AG04449 (cell line): Measurements from ENCODE around the gene TMEM270.

Experiments
- CTCF ChIA-PET: fragments of 350-600 bp; formaldehyde crosslinking; extraction: SDS; loops from one replicate; lab custom pipeline; 2021; ENCODE audit warnings: antibody characterized with exemption; lab: Yijun Ruan, JAX
- POLR2A ChIA-PET: fragments of 400-600, 350-600 bp; formaldehyde crosslinking; extraction: SDS; loops from one replicate; lab custom pipeline; 2020; ENCODE audit warnings: antibody characterized with exemption, inconsistent platforms; lab: Yijun Ruan, JAX
- DNase-seq: peaks from one replicate; pipeline ENCODE4 v3.0.0-alpha.2; 2010; ENCODE audit warnings: low read depth, low spot score
- H3K4me3 ChIP-seq: 2 replicates; pipeline ENCODE4 v1.5.1; 2011; ENCODE audit warnings: low read depth, mild to moderate bottlenecking, control low read depth, low read length
- TF ChIP-seq, protein P1 (sequence below): IDR thresholded peaks from one replicate; pipeline ENCODE4 v1.5.1; 2011; ENCODE audit warnings: mild to moderate bottlenecking, moderate library complexity, low read length, control low read depth, inconsistent platforms; ENCODE audit not compliant: insufficient read depth; ENCODE audit errors: missing control alignments

The TMEM270 gene

DNA sequence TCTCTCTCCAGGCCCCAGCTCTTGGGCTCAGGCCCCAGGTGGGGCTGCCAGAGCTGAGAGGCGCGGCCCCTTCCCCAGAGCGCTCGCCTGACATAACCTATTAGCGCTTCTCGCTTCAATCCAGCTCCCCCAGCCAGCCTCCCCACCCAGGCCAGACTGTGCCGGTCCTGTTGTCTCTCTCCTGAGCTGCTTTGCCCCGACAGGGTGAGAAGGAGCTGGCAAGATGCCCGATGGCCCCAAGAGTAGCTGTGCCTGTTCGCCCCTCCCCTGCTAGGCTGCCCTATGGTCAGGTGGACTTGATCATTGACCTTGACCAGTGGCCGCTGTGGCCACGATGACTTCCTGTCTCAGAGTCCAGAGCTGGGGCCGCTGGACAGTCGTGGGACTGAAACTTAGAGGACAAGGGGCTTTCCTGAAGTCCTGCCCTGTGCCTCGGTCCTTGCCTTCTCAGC lies 9.1 kb downstream of the TMEM270 start:
- no peak overlapping the region for H3K4me3 ChIP-seq
- TF ChIP-seq, protein P1, sequence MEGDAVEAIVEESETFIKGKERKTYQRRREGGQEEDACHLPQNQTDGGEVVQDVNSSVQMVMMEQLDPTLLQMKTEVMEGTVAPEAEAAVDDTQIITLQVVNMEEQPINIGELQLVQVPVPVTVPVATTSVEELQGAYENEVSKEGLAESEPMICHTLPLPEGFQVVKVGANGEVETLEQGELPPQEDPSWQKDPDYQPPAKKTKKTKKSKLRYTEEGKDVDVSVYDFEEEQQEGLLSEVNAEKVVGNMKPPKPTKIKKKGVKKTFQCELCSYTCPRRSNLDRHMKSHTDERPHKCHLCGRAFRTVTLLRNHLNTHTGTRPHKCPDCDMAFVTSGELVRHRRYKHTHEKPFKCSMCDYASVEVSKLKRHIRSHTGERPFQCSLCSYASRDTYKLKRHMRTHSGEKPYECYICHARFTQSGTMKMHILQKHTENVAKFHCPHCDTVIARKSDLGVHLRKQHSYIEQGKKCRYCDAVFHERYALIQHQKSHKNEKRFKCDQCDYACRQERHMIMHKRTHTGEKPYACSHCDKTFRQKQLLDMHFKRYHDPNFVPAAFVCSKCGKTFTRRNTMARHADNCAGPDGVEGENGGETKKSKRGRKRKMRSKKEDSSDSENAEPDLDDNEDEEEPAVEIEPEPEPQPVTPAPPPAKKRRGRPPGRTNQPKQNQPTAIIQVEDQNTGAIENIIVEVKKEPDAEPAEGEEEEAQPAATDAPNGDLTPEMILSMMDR, result no peak
- DNase-seq, result no peak
- POLR2A ChIA-PET, result no interaction called here
- CTCF ChIA-PET, result interaction anchor here (0.6 to 5.4 kb wide), 4 partner anchors 10 to 156 kb away, joined by 3 to 40 read pairs (median 8); no protein-coding TSS in a partner anchor

DNA sequence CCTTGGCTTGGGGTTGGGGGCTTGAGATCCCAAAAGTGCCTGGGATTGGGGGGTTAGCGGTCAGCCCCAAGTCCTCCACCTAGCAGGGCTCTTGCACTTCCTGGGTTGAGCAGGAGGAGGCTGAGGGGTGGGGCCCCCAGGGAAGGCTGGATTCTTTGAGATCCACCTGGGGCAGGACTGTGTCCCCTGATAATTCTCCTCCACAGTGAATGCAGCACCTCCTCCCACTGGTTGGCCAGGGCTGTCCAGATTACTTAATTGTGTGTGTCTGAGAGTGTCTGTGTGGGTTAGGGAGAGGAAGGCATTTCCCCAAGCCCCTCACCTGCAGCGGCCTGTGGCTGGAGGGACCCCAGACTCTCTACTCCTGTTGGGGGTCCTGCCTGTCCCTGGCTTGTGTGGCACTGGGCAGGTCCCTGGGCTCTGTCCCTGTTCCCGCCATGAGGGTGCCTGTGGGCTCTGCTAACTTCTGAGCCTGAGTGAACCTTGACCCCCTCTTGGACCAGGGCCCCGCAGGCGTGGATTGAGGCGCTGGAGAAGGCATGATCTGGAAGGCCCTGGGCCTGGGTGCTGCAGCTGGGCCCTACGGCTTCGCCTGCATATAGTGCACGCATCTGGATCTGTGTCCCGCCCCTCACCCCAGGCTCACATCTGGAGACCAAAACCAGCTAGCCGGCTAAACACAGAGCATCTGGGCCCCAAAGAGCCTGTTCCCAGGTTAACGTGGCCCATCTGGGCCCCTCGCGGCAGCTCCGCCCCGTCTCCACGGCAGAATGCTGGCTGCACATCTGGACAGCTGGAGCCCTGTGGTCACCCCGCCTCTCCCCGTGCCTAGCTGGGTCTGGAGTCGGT lies 10.4 kb downstream of the TMEM270 start:
- POLR2A ChIA-PET, result no interaction called here
- TF ChIP-seq, protein P1, result no peak
- no peak for DNase-seq
- CTCF ChIA-PET, result interaction anchor here (0.6 to 5.4 kb wide), 4 partner anchors 9 to 155 kb away, joined by 3 to 40 read pairs (median 8); no protein-coding TSS in a partner anchor
- H3K4me3 ChIP-seq, result no peak overlapping the region

DNA sequence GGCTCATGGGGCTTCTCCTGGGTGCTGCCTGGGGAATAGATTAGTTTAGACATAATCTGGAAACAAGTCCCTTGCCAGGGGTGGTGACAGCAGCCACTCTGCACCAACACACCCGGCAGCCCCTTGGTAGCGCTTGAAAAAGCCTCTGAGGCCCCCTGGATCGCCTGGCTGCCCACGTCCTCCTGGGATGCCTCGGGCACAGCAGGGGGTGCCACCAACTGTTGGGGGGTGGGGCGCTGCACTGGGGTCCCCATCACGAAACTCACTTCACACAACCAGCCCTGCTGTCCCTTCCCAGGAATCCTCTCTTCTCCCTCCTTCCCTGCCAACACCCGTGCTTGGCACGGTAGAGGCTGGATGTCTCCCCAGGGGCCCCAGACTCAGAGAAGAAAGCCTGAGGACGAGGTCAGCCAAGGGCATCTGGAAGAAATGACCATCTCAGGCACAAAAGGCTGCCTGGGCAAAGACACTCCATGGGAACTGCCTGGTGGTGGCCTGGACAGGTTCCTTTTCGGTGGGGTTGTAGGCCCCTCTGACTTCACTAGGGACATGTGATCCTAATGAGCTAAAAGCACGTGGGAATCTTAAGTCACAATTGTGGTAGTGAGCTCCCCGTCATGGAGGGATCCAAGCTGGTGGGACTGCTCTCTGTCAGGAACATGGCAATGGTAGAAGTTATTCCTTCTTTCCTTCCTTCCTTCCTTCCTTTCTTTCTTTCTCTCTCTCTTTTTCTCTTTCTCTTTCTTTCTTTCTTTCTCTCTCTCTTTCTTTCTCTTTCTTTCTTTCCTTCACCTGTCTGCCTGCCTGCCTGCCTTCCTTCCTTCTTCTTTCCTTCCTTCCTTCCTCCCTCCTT lies 11.3 kb downstream of the TMEM270 start:
- H3K4me3 ChIP-seq, result no peak overlapping the region
- POLR2A ChIA-PET, result no interaction called here
- no peak for DNase-seq
- TF ChIP-seq, protein P1, result no peak
- CTCF ChIA-PET, result interaction anchor here (0.6 to 5.4 kb wide), 2 partner anchors 10 to 154 kb away, joined by 3 to 40 read pairs; no protein-coding TSS in a partner anchor

DNA sequence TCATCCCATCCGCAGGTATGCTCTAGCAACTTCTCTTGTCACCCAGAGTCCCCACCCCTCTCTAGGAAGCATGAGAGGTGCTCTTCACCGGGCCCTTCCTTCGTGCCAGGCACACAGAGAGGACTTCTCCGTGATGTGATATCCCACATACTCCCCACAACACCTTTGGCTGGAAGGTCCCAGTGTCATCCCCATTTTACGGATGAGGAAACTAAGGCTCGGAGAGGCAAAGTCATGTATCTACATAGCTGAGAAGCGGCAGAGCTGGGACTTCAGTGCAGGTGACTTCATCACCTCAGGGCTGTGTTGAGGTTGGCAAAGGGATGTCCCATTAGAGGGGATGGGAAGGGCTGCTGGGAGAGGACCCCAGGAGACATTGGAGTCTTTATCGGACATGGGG lies 15.4 kb downstream of the TMEM270 start:
- H3K4me3 ChIP-seq, result no peak overlapping the region
- POLR2A ChIA-PET, result no interaction called here
- CTCF ChIA-PET, result interaction anchor here (5.1 kb wide), 1 partner anchor 150 kb away, joined by 21 read pairs; no protein-coding TSS in a partner anchor
- no peak for DNase-seq
- TF ChIP-seq, protein P1, result no peak

DNA sequence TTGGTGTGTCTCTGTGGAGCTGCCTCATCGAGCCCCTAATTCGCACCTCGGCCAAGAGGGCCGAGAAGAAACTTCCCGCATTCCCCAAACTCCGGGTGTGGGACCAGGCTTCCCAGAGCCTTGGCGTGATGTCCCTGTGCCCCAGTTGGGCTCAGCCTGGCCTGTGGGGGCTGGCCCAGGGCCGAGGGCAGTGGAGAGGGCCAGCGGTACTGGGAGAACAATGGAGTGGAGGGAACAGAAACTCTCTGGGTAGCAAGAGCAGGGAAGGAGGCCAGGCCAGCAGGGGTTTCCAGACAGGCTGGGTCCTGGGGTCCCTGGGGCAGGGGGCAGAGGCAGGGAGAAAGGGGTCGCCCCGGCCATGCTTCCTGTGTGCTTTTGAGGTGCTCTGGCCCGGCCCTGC lies 16.0 kb downstream of the TMEM270 start:
- TF ChIP-seq, protein P1, result no peak
- ChIA-PET POLR2A (no interaction called here), CTCF (interaction anchor here (0.7 to 5.1 kb wide), 2 partner anchors 21 to 149 kb away, joined by 3 to 21 read pairs; no protein-coding TSS in a partner anchor)
- DNase-seq, result no peak
- no peak overlapping the region for H3K4me3 ChIP-seq
